Mucosa of gallbladder (tissue), 1 donor: ENCODE results near the gene PCARE. TPM values are rescaled to one million over a fixed set of nuclear protein-coding genes. Genes with fewer than 3 reads are reported as not detected.

Experiments
- DNase-seq: peaks from one replicate; pipeline ENCODE4 v3.0.0-alpha.2; 2020; ENCODE audit warnings: low spot score
- total RNA-seq: library from RNA; stranded (reverse); gene quantifications from one replicate; pipeline ENCODE4 v1.2.1, GENCODE V29; 2021
- donor health status: DM: no; HTN: no; CAD: no.

Gene PCARE
- total RNA-seq, 1 donor from 2014 or later, result not detected

GRCh38 chr2:29039718-29040480 is 34.4 kb downstream of the PCARE start:
- no peak for DNase-seq

DNA sequence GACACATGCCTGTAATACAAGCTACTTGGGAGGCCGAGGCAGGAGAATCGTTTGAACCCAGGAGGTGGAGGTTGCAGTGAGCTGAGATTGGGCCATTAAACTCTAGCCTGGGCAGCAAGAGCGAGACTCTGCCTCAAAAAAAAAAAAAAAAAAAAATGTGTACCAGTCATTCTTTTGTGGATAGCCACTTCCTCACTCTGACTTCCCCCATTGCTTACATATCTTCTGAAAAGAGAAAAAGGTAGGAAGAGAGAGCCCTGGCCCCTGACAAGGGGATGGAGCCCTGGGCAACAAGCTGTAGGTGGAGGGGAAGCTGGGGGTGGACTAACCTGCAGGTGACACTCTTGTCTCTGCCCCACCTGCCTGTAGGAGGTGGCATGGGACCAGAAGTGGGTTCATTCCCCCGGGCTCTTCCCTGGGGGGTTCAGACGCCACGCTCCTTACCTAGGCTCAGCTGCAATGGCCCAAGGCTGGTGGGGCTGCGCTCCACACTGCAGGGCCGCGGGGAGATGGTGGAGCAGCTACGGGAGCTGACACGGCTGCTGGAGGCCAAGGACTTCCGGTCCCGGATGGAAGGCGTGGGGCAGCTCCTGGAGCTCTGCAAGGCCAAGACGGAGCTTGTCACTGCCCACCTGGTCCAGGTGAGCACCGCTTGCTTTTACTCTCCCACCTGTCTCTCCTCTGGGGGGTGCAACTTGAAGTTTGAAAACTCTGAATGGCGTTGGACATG is 39.1 kb downstream of the PCARE start:
- DNase-seq, result no peak

GRCh38 chr2:29033656-29034055 is 40.7 kb downstream of the PCARE start:
- no peak for DNase-seq

GRCh38 chr2:29033172-29033571 is 41.2 kb downstream of the PCARE start:
- DNase-seq, result peak; percentile 46

DNA sequence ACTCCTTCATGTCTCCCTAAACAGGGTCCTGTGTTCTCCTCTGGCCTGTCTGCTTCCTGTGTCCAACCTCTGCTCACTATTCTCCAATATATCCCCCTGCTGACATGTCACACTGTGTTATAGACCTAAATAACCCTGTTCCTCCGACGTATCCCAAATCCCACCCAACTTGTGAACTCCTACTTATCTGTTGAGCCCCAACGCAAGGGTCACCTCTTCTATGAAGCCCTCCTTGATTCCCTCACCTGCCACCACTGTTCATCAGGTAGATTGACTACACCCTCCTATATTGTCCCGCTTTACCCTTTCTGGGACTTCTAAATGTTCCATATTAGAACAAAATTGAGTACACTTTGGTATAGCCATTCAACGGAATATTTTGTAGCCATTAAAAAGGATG is 42.1 kb downstream of the PCARE start:
- DNase-seq, result no peak

GRCh38 chr2:29031046-29031445 is 43.3 kb downstream of the PCARE start:
- DNase-seq, result no peak

DNA sequence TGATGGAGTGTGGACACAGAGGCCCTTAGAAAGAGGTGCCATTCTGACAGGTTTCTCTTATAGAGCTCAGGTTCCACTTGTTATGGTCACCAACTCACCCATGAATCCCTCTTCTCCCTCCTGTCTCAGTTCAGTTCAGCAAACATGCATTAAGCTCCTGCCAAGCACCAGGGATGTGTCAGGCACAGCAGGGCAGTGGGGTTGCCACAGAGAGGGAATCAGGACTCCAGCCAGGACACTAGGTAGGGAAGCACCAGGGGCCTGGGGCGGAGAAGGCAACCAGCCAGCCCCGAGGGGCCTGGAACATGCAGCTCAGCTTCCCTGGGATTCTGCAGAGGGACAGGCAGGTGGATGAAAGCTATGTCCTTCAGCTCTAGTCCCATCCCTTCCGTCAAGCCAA is 48.6 kb downstream of the PCARE start:
- DNase-seq, result no peak

DNA sequence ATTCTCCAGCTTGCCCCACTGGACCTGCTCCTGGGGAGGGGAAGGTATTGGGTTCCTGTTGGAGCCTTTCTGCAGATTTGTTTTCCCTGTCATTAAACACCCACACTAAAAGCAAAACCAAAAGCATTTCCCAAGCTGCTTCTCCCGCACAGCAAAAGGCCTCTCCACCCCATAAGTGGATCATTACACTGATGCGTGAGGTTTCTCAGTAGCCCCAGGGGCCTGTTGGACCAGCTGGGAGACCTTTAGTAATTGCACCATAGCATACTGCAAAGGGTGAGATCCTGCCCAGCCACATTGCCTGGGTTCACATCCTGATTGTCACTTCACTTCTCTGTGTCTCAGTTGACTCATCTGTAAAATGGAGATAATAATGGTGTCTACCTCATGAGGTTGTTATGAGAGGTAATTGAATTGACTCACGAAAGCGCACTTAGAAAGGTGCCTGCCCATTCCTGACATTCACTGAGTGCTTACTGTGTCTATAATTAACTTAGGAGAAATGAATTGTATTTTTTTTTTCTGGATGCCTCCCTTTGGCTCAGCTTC is 49.4 kb downstream of the PCARE start:
- no peak for DNase-seq

DNA sequence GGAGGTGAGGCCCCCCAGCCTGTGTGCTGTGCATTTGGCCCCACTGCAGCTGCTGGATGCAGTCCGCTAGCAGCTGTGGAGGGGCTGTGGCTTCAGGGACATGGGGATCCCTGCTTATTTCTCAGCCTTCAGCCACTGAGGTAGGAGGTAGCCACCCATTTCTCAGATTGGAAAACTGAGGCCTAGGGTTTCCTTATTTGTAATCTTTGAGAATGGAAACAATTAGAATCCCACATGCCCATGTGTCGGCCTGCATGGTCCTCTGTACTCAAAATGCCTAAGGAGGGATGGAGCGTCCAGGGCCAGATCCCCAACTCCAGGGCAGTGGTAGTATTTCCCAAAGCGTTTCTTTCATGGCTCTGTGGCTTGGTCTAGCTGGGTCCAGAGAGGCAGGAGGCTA is 51.1 kb downstream of the PCARE start:
- DNase-seq, result no peak

DNA sequence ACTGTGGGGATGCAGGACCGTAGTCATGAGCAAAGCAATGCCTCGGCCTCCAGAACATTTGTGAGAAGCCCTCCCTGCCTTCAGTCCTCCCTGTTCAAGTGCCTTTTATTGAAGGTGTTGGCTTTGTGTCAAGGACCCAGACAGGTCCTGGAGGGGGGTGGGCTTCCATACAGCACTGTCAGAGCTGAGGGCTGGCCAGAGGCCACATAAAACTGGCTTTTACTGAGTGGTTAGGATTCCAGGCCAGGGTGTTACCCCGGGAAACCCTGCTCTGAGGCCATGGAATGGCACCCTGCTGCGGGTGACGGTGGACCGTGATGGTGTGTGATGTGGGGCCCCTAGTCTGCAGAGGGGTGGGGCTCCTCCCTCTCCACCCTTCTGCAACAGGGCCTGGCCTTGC is 51.6 kb downstream of the PCARE start:
- no peak for DNase-seq

DNA sequence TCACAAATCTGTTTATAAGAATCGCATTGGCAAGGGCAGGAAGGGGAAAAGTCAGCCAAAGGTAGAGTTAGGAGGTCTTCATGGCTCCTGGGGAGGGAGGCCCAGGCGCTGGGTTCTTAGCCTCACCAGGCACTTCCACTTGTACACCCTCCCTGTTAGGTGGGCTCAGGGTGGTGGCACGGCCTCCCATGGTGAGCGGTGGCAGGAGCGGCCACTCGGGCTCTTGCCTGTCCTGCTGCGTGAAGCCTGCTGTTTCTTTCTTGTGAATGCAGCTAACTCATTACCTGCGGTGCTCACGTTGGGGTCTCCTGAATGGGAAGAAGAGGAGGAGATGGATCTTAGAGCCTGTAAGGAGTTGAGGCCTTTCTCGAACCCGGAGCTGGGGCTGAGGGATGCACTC is 52.4 kb downstream of the PCARE start:
- no peak for DNase-seq

GRCh38 chr2:29017716-29018435 is 56.4 kb downstream of the PCARE start:
- DNase-seq, result no peak

GRCh38 chr2:29016504-29016903 is 57.8 kb downstream of the PCARE start:
- no peak for DNase-seq

- no peak for DNase-seq
Observed at GRCh38 chr2:29015701-29016470, 58.4 kb downstream of the PCARE start.

GRCh38 chr2:29014811-29015421 is 59.4 kb downstream of the PCARE start:
- DNase-seq, result no peak

GRCh38 chr2:29014331-29014730 is 60.0 kb downstream of the PCARE start:
- DNase-seq, result no peak

DNA sequence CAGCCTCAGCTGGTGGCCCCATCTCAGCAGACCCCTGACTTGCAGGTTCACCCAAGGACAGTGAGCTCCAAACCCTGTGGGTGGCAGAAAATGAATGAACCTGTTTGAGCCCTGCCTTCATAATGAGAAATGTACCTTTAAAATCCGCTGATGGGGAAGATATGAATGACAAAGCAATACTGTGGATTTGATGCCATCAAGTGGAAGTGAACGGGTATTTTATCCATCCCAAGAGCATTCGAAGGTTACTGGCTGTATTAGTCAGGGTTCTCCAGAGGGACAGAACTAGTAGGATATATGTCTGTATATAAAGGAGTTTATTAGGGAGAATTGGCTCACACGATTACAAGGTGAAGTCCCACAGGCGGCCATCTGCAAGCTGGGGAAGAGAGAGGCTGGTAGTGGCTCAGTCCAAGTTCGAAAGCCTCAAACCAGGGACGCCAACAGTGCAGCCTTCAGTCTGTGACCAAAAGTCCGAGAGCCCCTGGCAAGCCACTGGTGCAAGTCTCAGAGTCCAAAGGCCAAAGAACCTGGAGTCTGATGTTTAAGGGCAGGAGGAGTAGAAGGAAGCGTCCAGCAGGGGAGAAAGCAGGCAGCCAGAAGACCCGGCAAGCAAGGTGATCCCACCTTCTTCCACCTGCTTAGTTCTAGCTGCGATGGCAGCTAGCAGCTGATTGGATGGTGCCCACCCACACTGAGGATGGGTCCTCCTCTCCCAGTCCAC is 61.1 kb downstream of the PCARE start:
- DNase-seq, result no peak

DNA sequence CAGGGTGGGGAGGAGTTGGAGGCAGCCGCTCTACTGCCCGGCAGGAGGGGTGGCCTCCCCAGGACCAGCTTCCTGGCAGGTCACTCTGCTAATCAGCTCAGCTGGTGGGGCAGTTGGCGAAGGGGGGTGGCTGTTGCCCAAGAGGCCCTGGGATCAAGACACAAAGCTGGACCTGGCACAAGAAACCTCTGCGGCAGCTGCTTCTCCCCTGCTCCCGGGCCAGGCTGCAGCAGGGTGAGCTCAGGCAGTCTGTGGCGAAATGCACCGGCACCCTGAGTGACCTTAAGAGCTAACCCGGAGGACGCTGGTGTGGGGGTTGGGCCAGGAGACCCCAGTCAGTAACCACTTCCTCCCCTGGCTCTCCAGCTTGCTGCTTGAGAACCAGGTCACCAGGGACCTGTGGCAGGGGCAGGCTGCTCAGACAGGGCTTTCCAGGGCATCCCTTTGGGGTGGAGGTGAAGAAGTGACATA is 62.1 kb downstream of the PCARE start:
- DNase-seq, result no peak
